ENCODE results near the gene ZNF831. TPM values are rescaled to one million over a fixed set of nuclear protein-coding genes. Genes with fewer than 3 reads are reported as not detected.
A peak's percentile ranks its signal among the peaks of the same experiment; 100 is the strongest.

Gene ZNF831
- total RNA-seq, 4 donors from 2014 or later, result 0.78 to 2.3 (median 1.6) TPM

GRCh38 chr20:59232618-59233017, 69.0 kb downstream of the ZNF831 start:
- 66 to 84% methylated on average over 3 of the region's 3 CpGs for WGBS, 2 donors

GRCh38 chr20:59235226-59235625, 71.6 kb downstream of the ZNF831 start:
- peaks cover 11 to 13% of the 10 kb centered on the region in 2 donors for H3K4me1 ChIP-seq
- no peak for TF ChIP-seq POLR2A (IDR thresholded peaks at IDR 0.05)
- no peak for TF ChIP-seq CTCF (IDR thresholded peaks at IDR 0.05)
- WGBS, 2 donors, result 83 to 85% methylated on average over 5 of the region's 5 CpGs

More at GRCh38 chr20:59232618-59233017, 69.0 kb downstream of the ZNF831 start:
- no peaks in the 10 kb centered on the region for H3K36me3 ChIP-seq
- intact Hi-C loops (cut with DNase I), result no loop called here
- H3K4me3 ChIP-seq (replicated peaks in 1 of 3), result no peak overlapping the region
- peaks cover 11 to 13% of the 10 kb centered on the region in 2 donors for H3K4me1 ChIP-seq
- no peaks in the 10 kb centered on the region for H3K9me3 ChIP-seq
- H3K27me3 ChIP-seq, result no peaks in the 10 kb centered on the region
- DNase-seq, result no peak
- H3K27ac ChIP-seq, result no peak overlapping the region
- no peak for TF ChIP-seq POLR2A (IDR thresholded peaks at IDR 0.05)
- no peak for TF ChIP-seq CTCF (IDR thresholded peaks at IDR 0.05)

GRCh38 chr20:59240006-59240405, 76.4 kb downstream of the ZNF831 start:
- Histone ChIP-seq H3K27ac (no peak overlapping the region), H3K9me3 (no peaks in the 10 kb centered on the region), H3K4me3 (replicated peaks in 1 of 3) (no peak overlapping the region), H3K36me3 (no peaks in the 10 kb centered on the region), H3K4me1 (peaks cover 28 to 41% of the 10 kb centered on the region in 2 donors), H3K27me3 (no peaks in the 10 kb centered on the region)
- TF ChIP-seq POLR2A (IDR thresholded peaks at IDR 0.05) (no peak), CTCF (IDR thresholded peaks at IDR 0.05) (no peak)
- WGBS, 2 donors, result 62 to 75% methylated on average over 4 of the region's 4 CpGs
- no peak for DNase-seq
- intact Hi-C loops (cut with DNase I), result no loop called here

More at GRCh38 chr20:59235226-59235625, 71.6 kb downstream of the ZNF831 start:
- H3K36me3 ChIP-seq, result no peaks in the 10 kb centered on the region
- no peaks in the 10 kb centered on the region for H3K27me3 ChIP-seq
- DNase-seq, result no peak
- no peak overlapping the region for H3K4me3 ChIP-seq (replicated peaks in 1 of 3)
- no peaks in the 10 kb centered on the region for H3K9me3 ChIP-seq
- H3K27ac ChIP-seq, result no peak overlapping the region
- intact Hi-C loops (cut with DNase I), result no loop called here

- intact Hi-C loops (cut with DNase I), result no loop called here
- TF ChIP-seq POLR2A (IDR thresholded peaks at IDR 0.05), result peak in 1 of 2 donors; percentile 32
- no peak for TF ChIP-seq CTCF (IDR thresholded peaks at IDR 0.05)
- no peak for DNase-seq
- Histone ChIP-seq H3K27ac (peak overlapping the region; percentile 78 to 89 (median 87)), H3K4me1 (peaks cover 15 to 30% of the 10 kb centered on the region in 2 donors), H3K36me3 (no peaks in the 10 kb centered on the region), H3K4me3 (replicated peaks in 1 of 3) (no peak overlapping the region), H3K27me3 (no peaks in the 10 kb centered on the region), H3K9me3 (no peaks in the 10 kb centered on the region)
- WGBS, 2 donors, result 55 to 58% methylated on average over 10 of the region's 10 CpGs
Observed at GRCh38 chr20:59242714-59243626, 79.3 kb downstream of the ZNF831 start.

Data from thyroid gland (tissue), 4 donors.